PFSK-1 (cell line): ENCODE measurements around the gene NR1H4.

ENCODE experiments used
- POLR2AphosphoS5 ChIP-seq: IDR thresholded peaks from 2 replicates; pipeline ENCODE4 v1.6.1; 2012; ENCODE audit warnings: low read depth, mild to moderate bottlenecking, control low read depth, low read length, moderate library complexity
- REST ChIP-seq, 2 experiments: IDR thresholded peaks; 2 replicates each; pipeline versions ENCODE4 v1.6.1 to v1.8.0; 2011 to 2012; ENCODE audit warnings: low read depth in 2 of 2, low read length in 2 of 2, control low read depth in 1 of 2, inconsistent platforms in 1 of 2, mild to moderate bottlenecking in 1 of 2, moderate library complexity in 1 of 2; ENCODE audit not compliant: insufficient read depth in 1 of 2
- SIN3A ChIP-seq: IDR thresholded peaks from 2 replicates; pipeline ENCODE4 v1.6.1; 2012; ENCODE audit warnings: mild to moderate bottlenecking, low read length, moderate library complexity, borderline replicate concordance; ENCODE audit not compliant: insufficient read depth
- TAF1 ChIP-seq: IDR thresholded peaks from 2 replicates; pipeline ENCODE4 v1.6.1; 2012; ENCODE audit warnings: low read length, control low read depth, borderline replicate concordance; ENCODE audit not compliant: insufficient read depth

- TF ChIP-seq TAF1 (no peak), POLR2AphosphoS5 (no peak), REST (IDR thresholded peaks at IDR 0.05; ENCODE audit: insufficient read depth in 1 of 2, low read depth in 2 of 2, low read length in 2 of 2) (no peak), SIN3A (no peak)
These were observed 10.7 kb downstream of the NR1H4 start for GRCh38 chr12:100484183-100484886.
